Gastrocnemius medialis (tissue), 4 donors: ENCODE results near the gene ZNF423. TPM values are rescaled to one million over a fixed set of nuclear protein-coding genes. Genes with fewer than 3 reads are reported as not detected.

ENCODE experiments used
- ATAC-seq, 2 donors: fragments of 150-250 bp; one replicate each; pipeline ENCODE4 v1.9.1; 2016
- DNase-seq, 2 donors: peaks; one replicate each; pipeline ENCODE4 v3.0.0-alpha.2; 2019
- H3K27ac ChIP-seq, 4 donors: fragments of 200-600 bp; sonication (generic); 1 replicate in 1 of 4; 2 replicates in 3 of 4; pipeline ENCODE4 v1.5.1; 2016 to 2018; ENCODE audit warnings: mild to moderate bottlenecking in 2 of 4, moderate library complexity in 1 of 4
- H3K27me3 ChIP-seq, 3 donors: fragments of 200-600 bp; sonication (generic) in 2 of 3; 1 replicate in 1 of 3; 2 replicates in 2 of 3; pipeline versions ENCODE4 v1.5.1 to v1.6.0; 2016 to 2019; ENCODE audit warnings: mild to moderate bottlenecking in 1 of 3, moderate library complexity in 1 of 3
- H3K36me3 ChIP-seq, 2 donors: fragments of 200-600 bp; sonication (generic) in 1 of 2; one replicate each; pipeline ENCODE4 v1.5.1; 2017 to 2018
- H3K4me1 ChIP-seq, 2 donors: fragments of 200-600 bp; sonication (generic) in 1 of 2; one replicate each; pipeline ENCODE4 v1.5.1; 2016 to 2017; ENCODE audit warnings: mild to moderate bottlenecking in 2 of 2
- H3K4me3 ChIP-seq, 4 donors: fragments of 200-600 bp; sonication (generic) in 3 of 4; 1 replicate in 1 of 4; 2 replicates in 3 of 4; pipeline ENCODE4 v1.5.1; 2016 to 2019; ENCODE audit warnings: mild to moderate bottlenecking in 2 of 4
- H3K9me3 ChIP-seq, 3 donors: fragments of 200-600 bp; sonication (generic) in 2 of 3; 1 replicate in 1 of 3; 2 replicates in 2 of 3; pipeline ENCODE4 v1.5.1; 2016 to 2019
- CTCF ChIP-seq, 5 experiments: fragments of 450-650 bp in 3 of 5; fragments of 200-600 bp in 2 of 5; sonication (generic) in 2 of 5; IDR thresholded peaks in 4 of 5; conservative IDR thresholded peaks in 1 of 5; 1 replicate in 4 of 5; 2 replicates in 1 of 5; pipeline ENCODE4 v1.5.1; 2016 to 2019; ENCODE audit warnings: antibody characterized with exemption in 5 of 5, mild to moderate bottlenecking in 3 of 5, moderate library complexity in 3 of 5
- POLR2A ChIP-seq, 2 donors: fragments of 450-650 bp; IDR thresholded peaks; one replicate each; pipeline ENCODE4 v1.6.1; 2017; ENCODE audit warnings: antibody characterized with exemption in 2 of 2, mild to moderate bottlenecking in 2 of 2, moderate library complexity in 2 of 2
- in situ Hi-C, 4 donors: fragments of 200-750 bp; cut with MboI; loops; one replicate each; pipeline versions ENCODE4 v1.15.0 to v1.8.0; 2017; ENCODE audit warnings: low sequenced_read_pairs in 4 of 4
- intact Hi-C: fragments of 100-400 bp; cut with DNase I; formaldehyde crosslinking; loops from one replicate; pipeline ENCODE4 v1.15.1; 2023; ENCODE audit warnings: low total_unique reads
- total RNA-seq, 4 donors: library from RNA; depleted of rRNA; stranded (reverse); fragments of >200 nt; gene quantifications; one replicate each; pipeline versions ENCODE4 v1.1.0 to v1.2.3, GENCODE V29; 2016

Gene ZNF423
- total RNA-seq, 4 donors from 2014 or later: 8.4 to 15.8 (median 12.5) TPM

- DNase-seq (no peak), ATAC-seq (no peak)
- intact Hi-C loops (no loop called here), in situ Hi-C loops (no loop called here)
- Histone ChIP-seq H3K4me3 (no peak overlapping the region), H3K9me3 (no peaks in the 10 kb centered on the region), H3K27me3 (no peaks in the 10 kb centered on the region), H3K36me3 (peaks cover 0 to 6% of the 10 kb centered on the region in 2 donors), H3K27ac (no peak overlapping the region), H3K4me1 (peaks cover 6 to 14% of the 10 kb centered on the region in 2 donors)
- no peak for TF ChIP-seq POLR2A (IDR thresholded peaks at IDR 0.05)
- TF ChIP-seq CTCF (IDR thresholded peaks at IDR 0.05 in 4 of 5, conservative IDR thresholded peaks at IDR 0.05 in 1 of 5): no peak
These were observed 131.1 kb downstream of the ZNF423 start for GRCh38 chr16:49724774-49725173.

- Histone ChIP-seq H3K4me3 (no peak overlapping the region), H3K9me3 (no peaks in the 10 kb centered on the region), H3K27ac (no peak overlapping the region), H3K4me1 (peaks cover 6 to 14% of the 10 kb centered on the region in 2 donors), H3K27me3 (no peaks in the 10 kb centered on the region), H3K36me3 (no peaks in the 10 kb centered on the region)
- DNase-seq: no peak
- ATAC-seq: no peak
- in situ Hi-C loops (no loop called here), intact Hi-C loops (no loop called here)
- TF ChIP-seq POLR2A (IDR thresholded peaks at IDR 0.05): no peak
- TF ChIP-seq CTCF (IDR thresholded peaks at IDR 0.05 in 4 of 5, conservative IDR thresholded peaks at IDR 0.05 in 1 of 5): no peak
These were observed 132.6 kb downstream of the ZNF423 start for GRCh38 chr16:49723310-49723709.

GRCh38 chr16:49720225-49720624 is 135.7 kb downstream of the ZNF423 start:
- no peak for ATAC-seq
- Histone ChIP-seq H3K27ac (no peak overlapping the region), H3K4me1 (peaks cover 6 to 14% of the 10 kb centered on the region in 2 donors), H3K9me3 (no peaks in the 10 kb centered on the region), H3K27me3 (no peaks in the 10 kb centered on the region), H3K4me3 (no peak overlapping the region), H3K36me3 (no peaks in the 10 kb centered on the region)
- intact Hi-C loops (no loop called here), in situ Hi-C loops (no loop called here)
- TF ChIP-seq CTCF (IDR thresholded peaks at IDR 0.05 in 4 of 5, conservative IDR thresholded peaks at IDR 0.05 in 1 of 5) (no peak), POLR2A (IDR thresholded peaks at IDR 0.05) (no peak)
- DNase-seq: no peak

GRCh38 chr16:49717689-49718088 is 138.2 kb downstream of the ZNF423 start:
- intact Hi-C loops (no loop called here), in situ Hi-C loops (no loop called here)
- Histone ChIP-seq H3K4me3 (no peak overlapping the region), H3K27ac (no peak overlapping the region), H3K4me1 (no peaks in the 10 kb centered on the region), H3K36me3 (no peaks in the 10 kb centered on the region), H3K9me3 (no peaks in the 10 kb centered on the region), H3K27me3 (no peaks in the 10 kb centered on the region)
- no peak for ATAC-seq
- TF ChIP-seq POLR2A (IDR thresholded peaks at IDR 0.05): no peak
- TF ChIP-seq CTCF (IDR thresholded peaks at IDR 0.05 in 4 of 5, conservative IDR thresholded peaks at IDR 0.05 in 1 of 5): no peak
- DNase-seq: no peak

GRCh38 chr16:49716339-49716934 is 139.5 kb downstream of the ZNF423 start:
- H3K27me3 ChIP-seq: no peaks in the 10 kb centered on the region
- no peaks in the 10 kb centered on the region for H3K36me3 ChIP-seq
- DNase-seq (no peak), ATAC-seq (no peak)
- in situ Hi-C loops: no loop called here
- H3K4me1 ChIP-seq: no peaks in the 10 kb centered on the region
- TF ChIP-seq CTCF (IDR thresholded peaks at IDR 0.05 in 4 of 5, conservative IDR thresholded peaks at IDR 0.05 in 1 of 5): no peak
- TF ChIP-seq POLR2A (IDR thresholded peaks at IDR 0.05): no peak
- intact Hi-C loops: no loop called here
- H3K9me3 ChIP-seq: no peaks in the 10 kb centered on the region
- no peak overlapping the region for H3K4me3 ChIP-seq
- H3K27ac ChIP-seq: no peak overlapping the region
